Measurements from ENCODE around the gene RNF182.

The RNF182 gene

GRCh38 chr6:13913226-13914001, 11.3 kb upstream of the RNF182 start:
- H3K27me3 ChIP-seq (ENCODE audit: insufficient read depth, poor library complexity, severe bottlenecking), result no peaks in the 10 kb centered on the region
- no peak for TF ChIP-seq GABPA (IDR thresholded peaks at IDR 0.05; ENCODE audit: low read depth)
- TF ChIP-seq REST (IDR thresholded peaks at IDR 0.05; ENCODE audit: insufficient replicate concordance, low read depth), result no peak
- no peak for TF ChIP-seq CTCF (IDR thresholded peaks at IDR 0.05; ENCODE audit: insufficient read depth, low read length)
- no peak for TF ChIP-seq SPI1 (IDR thresholded peaks at IDR 0.05; ENCODE audit: borderline replicate concordance, low read depth)
- TF ChIP-seq POLR2AphosphoS5 (IDR thresholded peaks at IDR 0.05; ENCODE audit: low read depth), result no peak
- no peak overlapping the region for H3K4me3 ChIP-seq (replicated peaks; ENCODE audit: insufficient read depth, low read length)
- H3K27ac ChIP-seq (replicated peaks), result no peak overlapping the region
- DNase-seq (ENCODE audit: low read depth in 1 of 2, low spot score in 1 of 2), result no peak

DNA sequence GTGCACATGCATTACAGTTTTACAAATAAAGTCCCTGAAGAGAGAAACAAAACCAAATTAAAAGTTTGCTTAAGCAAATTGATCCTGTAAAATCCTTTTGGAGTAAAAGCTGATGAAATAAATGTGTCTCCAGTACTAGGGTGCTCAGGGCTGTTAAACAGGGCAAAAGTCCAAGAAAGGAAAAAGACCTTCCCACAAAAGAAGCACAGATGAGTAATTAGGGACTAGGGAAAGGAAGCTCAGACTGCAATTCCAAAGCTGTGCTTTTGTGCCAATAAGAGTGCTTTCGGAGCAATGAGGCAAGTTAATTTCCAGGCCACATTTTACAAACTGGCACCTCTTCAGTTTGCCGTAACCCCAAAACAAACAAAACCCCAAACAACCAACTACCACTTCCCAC, 10.4 kb upstream of the RNF182 start:
- Histone ChIP-seq H3K27me3 (ENCODE audit: insufficient read depth, poor library complexity, severe bottlenecking) (peaks cover 2% of the 10 kb centered on the region), H3K4me3 (replicated peaks; ENCODE audit: insufficient read depth, low read length) (no peak overlapping the region), H3K27ac (replicated peaks) (no peak overlapping the region)
- TF ChIP-seq CTCF (IDR thresholded peaks at IDR 0.05; ENCODE audit: insufficient read depth, low read length), result no peak
- TF ChIP-seq GABPA (IDR thresholded peaks at IDR 0.05; ENCODE audit: low read depth), result no peak
- no peak for TF ChIP-seq REST (IDR thresholded peaks at IDR 0.05; ENCODE audit: insufficient replicate concordance, low read depth)
- TF ChIP-seq SPI1 (IDR thresholded peaks at IDR 0.05; ENCODE audit: borderline replicate concordance, low read depth), result no peak
- TF ChIP-seq POLR2AphosphoS5 (IDR thresholded peaks at IDR 0.05; ENCODE audit: low read depth), result no peak
- no peak for DNase-seq (ENCODE audit: low read depth in 1 of 2, low spot score in 1 of 2)

- Histone ChIP-seq H3K27ac (replicated peaks) (no peak overlapping the region), H3K4me3 (replicated peaks; ENCODE audit: insufficient read depth, low read length) (no peak overlapping the region), H3K27me3 (ENCODE audit: insufficient read depth, poor library complexity, severe bottlenecking) (peaks cover 4% of the 10 kb centered on the region)
- no peak for TF ChIP-seq REST (IDR thresholded peaks at IDR 0.05; ENCODE audit: insufficient replicate concordance, low read depth)
- TF ChIP-seq GABPA (IDR thresholded peaks at IDR 0.05; ENCODE audit: low read depth), result no peak
- no peak for TF ChIP-seq SPI1 (IDR thresholded peaks at IDR 0.05; ENCODE audit: borderline replicate concordance, low read depth)
- TF ChIP-seq POLR2AphosphoS5 (IDR thresholded peaks at IDR 0.05; ENCODE audit: low read depth), result no peak
- TF ChIP-seq CTCF (IDR thresholded peaks at IDR 0.05; ENCODE audit: insufficient read depth, low read length), result no peak
- no peak for DNase-seq (ENCODE audit: low read depth in 1 of 2, low spot score in 1 of 2)
Measured at GRCh38 chr6:13915561-13916229, 9.1 kb upstream of the RNF182 start.
